Measurements from ENCODE around the gene STC2.

GRCh38 chr5:173298213-173298926, 29.8 kb downstream of the STC2 start:
- TF ChIP-seq POLR2A (IDR thresholded peaks at IDR 0.05) (no peak), CTCF (IDR thresholded peaks at IDR 0.05 in 8 of 11, conservative IDR thresholded peaks at IDR 0.05 in 3 of 11) (no peak), POLR2AphosphoS5 (IDR thresholded peaks at IDR 0.05) (no peak)
